Activated naive CD8-positive, alpha-beta T cell (primary cell): ENCODE measurements around the gene PRRG1.
"Not testable (repeated sequence)": the region's sequence is repeated elsewhere in the genome, so short reads cannot be mapped to it uniquely, and the experiment has no call there.

ENCODE experiments used
- H3K27ac Mint-ChIP-seq: one replicate; pipeline ENCODE4 v1.8.0; 2021; ENCODE audit warnings: mixed read lengths
- H3K27me3 Mint-ChIP-seq: one replicate; pipeline ENCODE4 v1.8.0; 2021; ENCODE audit warnings: mixed read lengths
- H3K36me3 Mint-ChIP-seq: one replicate; pipeline ENCODE4 v1.8.0; 2021; ENCODE audit warnings: mixed read lengths
- H3K4me1 Mint-ChIP-seq: one replicate; pipeline ENCODE4 v1.8.0; 2021; ENCODE audit warnings: low read depth, mixed read lengths
- H3K4me3 Mint-ChIP-seq: one replicate; pipeline ENCODE4 v1.8.0; 2021; ENCODE audit warnings: mild to moderate bottlenecking, mixed read lengths
- H3K9me3 Mint-ChIP-seq: one replicate; pipeline ENCODE4 v1.8.0; 2021; ENCODE audit warnings: low read depth, mixed read lengths

Gene PRRG1

GRCh38 chrX:37420185-37420584 lies 71.0 kb downstream of the PRRG1 start:
- Mint-ChIP-seq H3K27ac (no peak overlapping the region), H3K36me3 (no peaks in the 10 kb centered on the region), H3K9me3 (no peaks in the 10 kb centered on the region), H3K4me3 (no peak overlapping the region), H3K27me3 (no peaks in the 10 kb centered on the region), H3K4me1 (no peaks in the 10 kb centered on the region)

GRCh38 chrX:37420756-37421155 lies 71.6 kb downstream of the PRRG1 start:
- H3K9me3 Mint-ChIP-seq, result no peaks in the 10 kb centered on the region
- H3K4me1 Mint-ChIP-seq, result no peaks in the 10 kb centered on the region
- H3K27ac Mint-ChIP-seq, result no peak overlapping the region
- no peak overlapping the region for H3K4me3 Mint-ChIP-seq
- no peaks in the 10 kb centered on the region for H3K27me3 Mint-ChIP-seq
- H3K36me3 Mint-ChIP-seq, result no peaks in the 10 kb centered on the region

- no peaks in the 10 kb centered on the region for H3K9me3 Mint-ChIP-seq
- H3K4me3 Mint-ChIP-seq, result no peak overlapping the region
- no peaks in the 10 kb centered on the region for H3K27me3 Mint-ChIP-seq
- no peaks in the 10 kb centered on the region for H3K36me3 Mint-ChIP-seq
- no peaks in the 10 kb centered on the region for H3K4me1 Mint-ChIP-seq
- no peak overlapping the region for H3K27ac Mint-ChIP-seq
Observed at GRCh38 chrX:37424000-37424429, 74.9 kb downstream of the PRRG1 start.

- no peaks in the 10 kb centered on the region for H3K4me1 Mint-ChIP-seq
- H3K27ac Mint-ChIP-seq, result no peak overlapping the region
Observed at GRCh38 chrX:37425370-37425769, 76.2 kb downstream of the PRRG1 start.

GRCh38 chrX:37428962-37429361 lies 79.8 kb downstream of the PRRG1 start:
- not testable (repeated sequence) for H3K9me3 Mint-ChIP-seq, H3K27ac Mint-ChIP-seq, H3K4me1 Mint-ChIP-seq, H3K4me3 Mint-ChIP-seq, H3K36me3 Mint-ChIP-seq, H3K27me3 Mint-ChIP-seq

More at GRCh38 chrX:37425370-37425769, 76.2 kb downstream of the PRRG1 start:
- Mint-ChIP-seq H3K9me3 (no peaks in the 10 kb centered on the region), H3K27me3 (no peaks in the 10 kb centered on the region), H3K36me3 (no peaks in the 10 kb centered on the region), H3K4me3 (no peak overlapping the region)

- no peak overlapping the region for H3K27ac Mint-ChIP-seq
- no peak overlapping the region for H3K4me3 Mint-ChIP-seq
- no peaks in the 10 kb centered on the region for H3K27me3 Mint-ChIP-seq
- no peaks in the 10 kb centered on the region for H3K36me3 Mint-ChIP-seq
- no peaks in the 10 kb centered on the region for H3K4me1 Mint-ChIP-seq
- no peaks in the 10 kb centered on the region for H3K9me3 Mint-ChIP-seq
Observed at GRCh38 chrX:37434362-37434761, 85.2 kb downstream of the PRRG1 start.

GRCh38 chrX:37437160-37437559 lies 88.0 kb downstream of the PRRG1 start:
- Mint-ChIP-seq H3K4me1 (no peaks in the 10 kb centered on the region), H3K9me3 (no peaks in the 10 kb centered on the region), H3K4me3 (no peak overlapping the region), H3K36me3 (no peaks in the 10 kb centered on the region), H3K27me3 (no peaks in the 10 kb centered on the region), H3K27ac (no peak overlapping the region)

GRCh38 chrX:37441377-37441776 lies 92.2 kb downstream of the PRRG1 start:
- H3K36me3 Mint-ChIP-seq, result no peaks in the 10 kb centered on the region
- no peak overlapping the region for H3K4me3 Mint-ChIP-seq
- no peaks in the 10 kb centered on the region for H3K9me3 Mint-ChIP-seq
- H3K27ac Mint-ChIP-seq, result no peak overlapping the region
- no peaks in the 10 kb centered on the region for H3K27me3 Mint-ChIP-seq
- H3K4me1 Mint-ChIP-seq, result no peaks in the 10 kb centered on the region

- no peak overlapping the region for H3K27ac Mint-ChIP-seq
- no peaks in the 10 kb centered on the region for H3K36me3 Mint-ChIP-seq
- no peaks in the 10 kb centered on the region for H3K27me3 Mint-ChIP-seq
- no peak overlapping the region for H3K4me3 Mint-ChIP-seq
- H3K4me1 Mint-ChIP-seq, result no peaks in the 10 kb centered on the region
- no peaks in the 10 kb centered on the region for H3K9me3 Mint-ChIP-seq
Observed at GRCh38 chrX:37445182-37445581, 96.0 kb downstream of the PRRG1 start.

GRCh38 chrX:37453821-37454220 lies 104.7 kb downstream of the PRRG1 start:
- H3K4me1 Mint-ChIP-seq, result no peaks in the 10 kb centered on the region
- no peaks in the 10 kb centered on the region for H3K9me3 Mint-ChIP-seq
- no peak overlapping the region for H3K4me3 Mint-ChIP-seq
- H3K36me3 Mint-ChIP-seq, result no peaks in the 10 kb centered on the region
- H3K27me3 Mint-ChIP-seq, result peaks cover 2% of the 10 kb centered on the region
- H3K27ac Mint-ChIP-seq, result no peak overlapping the region

GRCh38 chrX:37454537-37455285 lies 105.5 kb downstream of the PRRG1 start:
- Mint-ChIP-seq H3K4me1 (no peaks in the 10 kb centered on the region), H3K36me3 (no peaks in the 10 kb centered on the region), H3K27ac (no peak overlapping the region), H3K27me3 (peaks cover 2% of the 10 kb centered on the region), H3K9me3 (no peaks in the 10 kb centered on the region), H3K4me3 (no peak overlapping the region)

GRCh38 chrX:37455381-37455780 lies 106.2 kb downstream of the PRRG1 start:
- H3K4me1 Mint-ChIP-seq, result no peaks in the 10 kb centered on the region
- peaks cover 2% of the 10 kb centered on the region for H3K27me3 Mint-ChIP-seq
- H3K36me3 Mint-ChIP-seq, result no peaks in the 10 kb centered on the region
- H3K27ac Mint-ChIP-seq, result no peak overlapping the region
- no peak overlapping the region for H3K4me3 Mint-ChIP-seq
- H3K9me3 Mint-ChIP-seq, result no peaks in the 10 kb centered on the region

- not testable (repeated sequence) for H3K36me3 Mint-ChIP-seq, H3K4me1 Mint-ChIP-seq, H3K4me3 Mint-ChIP-seq, H3K27ac Mint-ChIP-seq, H3K27me3 Mint-ChIP-seq, H3K9me3 Mint-ChIP-seq
Observed at GRCh38 chrX:37460285-37460684, 111.1 kb downstream of the PRRG1 start.

- Mint-ChIP-seq H3K9me3 (no peaks in the 10 kb centered on the region), H3K36me3 (no peaks in the 10 kb centered on the region), H3K27ac (no peak overlapping the region), H3K4me1 (no peaks in the 10 kb centered on the region), H3K27me3 (no peaks in the 10 kb centered on the region), H3K4me3 (no peak overlapping the region)
Observed at GRCh38 chrX:37462346-37462745, 113.2 kb downstream of the PRRG1 start.

GRCh38 chrX:37468124-37468739 lies 119.1 kb downstream of the PRRG1 start:
- Mint-ChIP-seq H3K36me3 (no peaks in the 10 kb centered on the region), H3K27ac (no peak overlapping the region), H3K27me3 (no peaks in the 10 kb centered on the region), H3K4me3 (no peak overlapping the region), H3K9me3 (no peaks in the 10 kb centered on the region), H3K4me1 (no peaks in the 10 kb centered on the region)

- no peaks in the 10 kb centered on the region for H3K9me3 Mint-ChIP-seq
- no peaks in the 10 kb centered on the region for H3K4me1 Mint-ChIP-seq
- no peak overlapping the region for H3K27ac Mint-ChIP-seq
- H3K4me3 Mint-ChIP-seq, result no peak overlapping the region
- no peaks in the 10 kb centered on the region for H3K27me3 Mint-ChIP-seq
- H3K36me3 Mint-ChIP-seq, result no peaks in the 10 kb centered on the region
Observed at GRCh38 chrX:37470711-37471110, 121.5 kb downstream of the PRRG1 start.
